Measurements from ENCODE around the gene TENM4. TPM values are rescaled to one million over a fixed set of nuclear protein-coding genes. Genes with fewer than 3 reads are reported as not detected.

Gene TENM4
- total RNA-seq, 1 donor from 2014 or later: 2.4 TPM

DNA sequence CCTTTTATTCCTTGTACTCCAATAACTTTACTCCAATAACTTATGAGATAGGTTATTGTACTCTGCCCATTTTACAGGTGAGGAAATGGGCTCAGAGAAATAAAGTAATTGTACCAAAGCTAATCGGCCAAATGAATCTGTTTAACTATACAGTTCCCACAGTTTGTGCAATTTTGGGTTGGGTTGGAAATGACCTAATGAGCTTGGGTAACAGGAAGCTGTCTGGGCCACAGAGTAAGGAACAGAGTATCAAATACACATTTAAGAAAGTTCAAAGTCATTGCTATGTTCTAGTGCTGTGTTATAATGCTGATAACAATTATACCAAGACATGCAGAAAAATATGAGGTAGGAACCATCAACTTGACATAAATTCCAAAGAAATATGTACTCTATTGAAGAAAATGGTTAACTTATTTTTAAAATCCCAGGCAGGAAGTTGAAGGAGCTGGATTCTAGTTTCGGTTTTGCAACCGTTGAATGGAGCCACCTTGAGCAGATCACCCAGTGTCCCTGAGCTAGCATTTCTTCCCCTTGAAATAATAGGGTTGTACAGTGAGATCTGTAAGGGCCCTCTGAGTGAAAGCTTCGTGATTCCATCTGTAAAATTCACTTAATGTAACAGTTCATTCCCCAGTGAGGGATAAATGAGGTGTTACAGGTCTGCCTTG, 505.3 kb downstream of the TENM4 start:
- DNase-seq (ENCODE audit: low spot score): no peak

DNA sequence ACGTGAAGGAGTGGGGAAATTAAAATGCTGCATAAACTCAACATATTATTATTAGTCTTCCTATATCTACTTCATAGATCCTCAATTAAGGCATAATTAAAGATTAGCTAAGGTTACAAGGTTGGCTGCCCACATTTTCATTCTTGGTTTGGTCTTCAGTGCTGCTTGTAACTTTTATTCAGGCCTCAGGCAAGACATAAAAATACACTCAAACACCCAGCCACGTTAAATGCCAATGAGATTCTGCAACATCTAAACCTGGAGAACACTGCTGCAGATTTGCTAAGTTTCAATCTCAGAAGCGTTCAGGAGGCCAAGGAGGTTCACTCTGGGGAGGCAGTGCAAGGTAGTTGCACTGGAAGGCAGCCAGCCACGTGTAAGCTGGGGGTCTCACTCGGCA, 507.5 kb downstream of the TENM4 start:
- DNase-seq (ENCODE audit: low spot score): no peak

DNA sequence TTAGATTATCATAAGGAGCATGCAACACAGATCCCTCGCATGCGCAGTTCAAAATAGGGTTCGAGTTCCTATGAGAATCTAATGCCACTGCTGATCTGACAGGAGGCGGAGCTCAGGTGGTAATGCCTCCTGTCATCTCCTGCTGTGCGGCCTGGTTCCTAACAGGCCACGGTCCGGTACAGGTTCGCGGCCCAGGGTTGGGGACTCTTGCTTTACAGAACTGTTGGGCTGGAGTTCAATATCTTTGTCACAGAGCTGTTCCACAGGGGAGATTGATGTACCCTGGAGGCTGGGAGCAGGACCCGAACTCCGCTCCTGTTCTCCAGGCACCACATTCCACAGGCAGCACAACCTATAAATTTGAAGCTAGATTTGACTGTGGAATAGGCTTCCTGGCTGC, 508.1 kb downstream of the TENM4 start:
- no peak for DNase-seq (ENCODE audit: low spot score)

DNA sequence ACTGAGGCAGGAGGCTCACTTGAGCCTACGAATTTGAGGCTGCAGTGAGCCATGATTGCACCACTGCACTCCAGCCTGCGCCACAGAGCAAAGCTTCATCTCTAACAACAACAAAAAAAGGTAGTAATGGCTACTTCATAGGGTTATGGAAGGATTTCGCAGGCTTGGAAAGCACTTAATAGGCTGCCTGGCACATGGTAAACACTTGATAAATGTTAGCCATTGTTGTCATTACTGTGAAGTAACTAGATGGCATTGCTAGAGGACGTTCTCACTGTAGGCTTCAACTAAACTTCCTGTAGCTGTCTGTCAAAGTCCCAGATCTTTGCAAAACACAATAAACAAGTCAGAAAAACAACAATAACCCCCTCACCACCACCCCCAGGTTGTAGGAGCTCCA, 508.9 kb downstream of the TENM4 start:
- no peak for DNase-seq (ENCODE audit: low spot score)

DNA sequence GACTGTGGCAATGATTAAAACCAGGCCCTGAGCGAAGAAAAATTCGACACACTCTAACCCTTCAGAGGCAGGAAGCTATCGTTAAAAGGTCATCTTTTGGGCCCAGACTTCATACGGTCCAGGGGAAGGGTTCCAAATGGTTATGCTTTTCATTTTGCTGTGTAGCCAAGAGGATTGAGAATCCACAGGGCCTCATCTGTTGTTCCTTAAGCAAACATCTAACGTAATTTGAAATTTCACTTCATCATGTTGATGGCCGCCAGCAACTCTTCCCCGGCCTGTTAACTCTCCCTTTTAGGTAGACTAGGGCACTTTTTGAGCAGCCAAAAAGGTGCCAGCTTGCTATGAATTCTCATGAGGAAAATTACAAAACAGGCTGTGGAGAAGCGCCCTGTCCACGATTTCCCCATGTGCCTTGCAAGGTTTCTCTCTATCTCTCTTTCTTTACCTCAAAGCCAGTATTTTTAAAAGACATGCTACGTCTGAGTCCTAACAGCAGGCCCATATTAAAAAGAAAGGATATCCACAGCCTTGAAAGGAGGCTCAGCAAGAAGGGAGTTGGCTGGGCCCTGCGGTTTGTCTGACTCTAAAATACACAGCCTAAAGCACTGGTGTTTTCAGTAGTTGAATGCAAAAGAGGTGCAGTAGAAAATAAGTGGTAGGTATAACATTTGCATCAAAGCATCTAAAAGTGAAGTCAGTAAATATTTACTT, 509.9 kb downstream of the TENM4 start:
- no peak for DNase-seq (ENCODE audit: low spot score)

DNA sequence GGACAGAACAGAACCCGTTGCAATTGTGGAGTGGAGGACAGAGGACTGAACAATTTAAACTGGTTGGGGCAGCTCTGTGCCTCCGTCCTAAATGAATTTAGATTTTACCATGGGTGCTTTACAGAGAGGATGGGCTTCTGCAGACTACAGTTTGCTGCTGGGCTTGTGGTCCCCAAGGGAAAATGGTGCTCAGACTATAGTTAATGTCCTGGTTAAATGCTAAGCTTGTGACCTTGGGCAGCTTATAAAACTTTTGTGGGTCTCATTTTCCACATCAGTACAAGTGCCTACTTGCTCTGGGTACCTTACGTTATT, 511.0 kb downstream of the TENM4 start:
- no peak for DNase-seq (ENCODE audit: low spot score)

DNA sequence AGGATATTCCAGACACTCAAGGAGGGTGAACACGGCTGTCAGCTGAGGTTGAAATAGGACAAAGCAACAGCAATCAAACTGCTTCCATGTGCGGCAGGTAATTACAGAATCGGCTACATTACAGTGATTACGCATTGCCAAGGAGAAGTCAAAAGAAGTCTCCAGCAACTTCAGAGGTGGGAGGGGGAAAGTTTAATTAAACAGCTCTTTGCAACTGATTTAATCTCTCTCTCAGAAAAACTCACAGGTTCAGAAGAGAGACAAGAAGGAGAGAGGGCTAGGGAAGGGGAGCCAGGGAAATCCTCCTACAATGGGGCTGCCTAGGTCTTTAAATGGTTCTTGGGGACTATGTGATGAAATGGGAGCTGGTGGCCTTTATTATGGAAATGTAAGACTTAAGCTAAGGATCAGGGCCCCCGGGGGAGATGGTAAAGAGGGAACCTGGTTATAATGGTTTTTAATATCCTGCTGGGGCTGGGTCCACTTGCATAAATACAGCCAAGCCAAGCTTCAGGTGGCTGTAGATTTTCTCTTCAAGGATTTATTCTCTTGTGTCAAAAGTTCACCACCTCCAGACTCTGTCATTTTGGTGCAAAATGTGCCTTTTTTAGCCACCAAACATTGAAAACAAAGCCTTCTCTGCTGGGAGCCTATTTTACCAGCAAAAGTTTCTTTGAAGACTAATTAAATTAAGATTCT, 511.5 kb downstream of the TENM4 start:
- DNase-seq (ENCODE audit: low spot score): no peak

DNA sequence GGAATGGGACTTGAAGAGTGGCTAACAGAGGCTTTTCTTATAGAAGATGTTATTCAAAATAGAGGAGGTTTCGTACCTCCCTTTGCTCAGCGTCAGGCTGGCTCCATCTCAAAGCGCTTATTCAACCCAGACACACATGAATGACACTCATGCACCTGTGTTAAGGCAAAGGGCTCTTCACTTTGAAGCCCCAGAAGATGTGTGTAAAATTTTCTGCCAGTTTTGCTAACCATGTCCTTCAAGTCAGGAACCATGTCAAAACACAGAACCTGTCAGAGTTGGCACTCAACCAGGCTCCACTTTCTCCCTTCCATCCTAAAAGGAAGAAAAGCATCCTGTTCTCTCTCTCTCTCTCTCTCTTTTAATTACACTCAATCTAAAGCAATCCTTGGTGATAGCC, 513.3 kb downstream of the TENM4 start:
- no peak for DNase-seq (ENCODE audit: low spot score)

DNA sequence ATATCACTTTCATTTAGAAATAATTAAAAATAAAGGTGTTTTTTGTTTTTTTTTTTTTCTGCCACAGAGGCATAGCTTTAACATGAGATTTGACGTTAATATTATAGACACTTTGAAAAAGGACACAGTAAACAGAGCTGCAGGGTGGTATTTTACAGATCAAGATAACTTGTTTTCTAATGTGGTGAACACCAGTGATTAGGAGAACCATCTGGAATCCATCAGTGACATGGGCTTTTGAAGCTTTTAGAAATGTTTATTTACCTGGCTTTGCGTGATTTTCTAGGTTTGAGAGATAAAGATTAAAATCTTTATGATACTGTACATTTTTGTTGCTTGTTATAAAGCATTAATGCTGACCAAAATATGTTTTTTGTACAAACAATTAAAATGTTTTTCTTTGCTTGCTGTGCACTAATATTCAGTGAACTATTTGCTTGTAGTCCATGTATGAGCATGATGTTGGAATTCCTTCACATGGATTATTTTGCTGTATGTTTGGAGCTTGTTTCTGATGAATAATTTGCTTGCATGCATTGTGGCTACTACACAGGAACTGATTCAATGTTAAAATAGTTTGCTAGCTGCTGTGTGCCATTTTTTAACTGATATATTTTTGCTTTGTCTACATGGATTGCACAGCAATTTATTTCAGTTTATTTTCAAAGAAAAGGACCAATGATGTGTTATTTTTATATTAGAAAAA, 514.0 kb downstream of the TENM4 start:
- no peak for DNase-seq (ENCODE audit: low spot score)

DNA sequence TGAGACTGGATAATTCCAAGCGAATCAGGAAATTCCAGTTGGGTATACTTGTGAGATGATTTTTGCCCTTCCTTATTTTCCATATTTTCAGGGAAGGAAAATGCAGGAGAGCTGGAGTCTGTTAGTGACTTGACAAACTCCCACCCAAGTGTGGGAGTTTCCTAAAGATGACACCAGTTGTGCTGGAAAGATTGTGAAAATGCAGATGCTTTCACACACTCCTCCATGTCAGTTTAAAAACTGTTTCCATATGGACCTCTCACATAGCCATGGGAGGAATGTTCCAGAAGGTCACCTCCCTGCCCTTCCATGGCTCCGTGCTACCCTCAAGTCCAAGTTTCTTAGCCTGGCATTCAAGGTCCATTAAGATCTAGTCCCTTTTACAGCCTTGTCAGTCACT, 515.4 kb downstream of the TENM4 start:
- DNase-seq (ENCODE audit: low spot score): no peak

DNA sequence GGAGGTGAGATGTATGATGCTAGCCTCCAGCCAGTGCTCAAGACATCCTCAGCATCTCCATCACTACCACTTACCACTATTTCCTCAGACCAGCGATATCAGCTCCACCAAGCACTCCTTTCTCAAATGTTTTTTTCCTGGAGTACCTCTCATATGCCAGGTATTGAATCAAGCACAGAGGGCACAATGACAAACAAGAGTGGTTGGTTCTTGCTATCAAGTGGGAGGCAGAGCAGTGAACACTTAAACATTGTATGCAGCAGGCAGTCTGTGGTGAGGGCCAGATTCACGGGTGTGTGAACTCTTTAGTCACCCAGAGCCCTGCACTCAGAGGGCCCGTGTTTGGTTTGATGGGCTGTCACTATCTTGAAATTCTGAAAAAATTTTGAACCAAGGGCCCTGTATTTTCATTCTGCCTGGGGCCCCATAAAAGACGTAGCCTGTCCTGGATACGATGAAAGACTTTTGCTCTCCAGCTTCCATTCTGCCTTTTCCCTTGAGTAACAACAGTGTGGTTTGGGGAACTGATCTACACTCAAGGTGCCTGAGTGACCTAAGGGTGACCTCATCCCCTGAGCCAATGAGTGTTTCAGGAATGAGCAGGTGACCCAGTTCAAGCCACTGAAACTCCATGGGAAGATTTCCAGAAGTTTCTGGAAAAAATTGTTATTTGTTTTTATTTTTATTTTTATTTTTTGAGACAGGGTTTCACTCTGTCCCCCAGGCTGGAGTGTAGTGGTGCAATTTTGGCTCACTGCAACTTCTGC, 517.8 kb downstream of the TENM4 start:
- DNase-seq (ENCODE audit: low spot score): no peak

DNA sequence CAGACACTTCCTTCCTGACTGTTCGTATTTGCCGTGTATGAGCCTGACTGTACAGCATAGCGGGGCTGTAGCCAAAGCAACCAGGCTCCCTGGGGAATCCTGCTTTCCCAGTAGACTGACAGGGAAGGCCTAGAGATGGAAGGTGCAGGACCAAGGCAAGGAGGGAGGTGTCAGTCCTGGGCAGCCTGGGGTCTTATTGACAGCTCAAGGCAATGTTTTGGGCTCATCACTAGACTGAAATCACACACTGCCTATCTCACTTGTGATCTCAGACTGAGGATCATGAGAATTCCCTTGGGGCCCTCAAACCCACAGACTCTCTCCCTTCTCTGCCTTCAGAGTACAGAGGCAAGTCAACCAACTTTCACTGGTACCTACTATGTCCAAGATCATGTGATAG, 519.3 kb downstream of the TENM4 start:
- DNase-seq (ENCODE audit: low spot score): no peak

DNA sequence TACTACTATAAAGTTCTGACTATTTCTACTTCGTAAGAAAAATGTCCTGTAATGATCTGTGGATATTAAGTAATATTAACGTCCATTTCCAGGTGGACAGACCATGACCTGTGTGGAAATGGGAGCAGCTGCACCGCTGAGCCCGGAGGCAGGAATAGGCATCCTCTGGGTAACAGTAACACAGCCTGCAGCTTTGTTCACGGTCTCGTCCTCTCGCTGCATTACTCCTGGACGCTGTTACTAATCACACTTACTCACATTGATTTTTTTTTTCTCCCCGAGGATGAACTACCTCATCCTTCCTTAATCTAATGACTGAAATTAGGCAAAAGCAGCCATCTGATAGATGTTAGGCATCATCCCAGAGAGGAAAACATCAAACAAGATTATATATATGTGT, 520.5 kb downstream of the TENM4 start:
- no peak for DNase-seq (ENCODE audit: low spot score)

DNA sequence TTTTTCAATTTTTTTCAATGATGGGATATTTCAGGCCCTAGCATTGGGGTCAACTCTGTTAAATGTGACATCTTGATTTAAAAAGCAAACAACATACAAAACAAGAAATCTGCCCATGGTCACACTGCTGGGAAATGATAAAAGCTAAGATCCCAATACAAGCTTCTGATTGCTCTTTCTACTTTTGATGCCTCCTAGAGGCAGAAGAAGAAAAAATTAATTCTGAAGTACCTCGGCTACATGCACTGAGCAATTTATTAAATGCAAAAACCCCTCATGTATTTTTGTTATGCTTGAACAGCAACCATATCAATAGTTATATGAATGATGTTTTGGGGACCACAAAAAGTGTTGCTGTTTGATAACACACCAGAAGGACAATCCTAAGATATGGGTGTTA, 524.1 kb downstream of the TENM4 start:
- no peak for DNase-seq (ENCODE audit: low spot score)

DNA sequence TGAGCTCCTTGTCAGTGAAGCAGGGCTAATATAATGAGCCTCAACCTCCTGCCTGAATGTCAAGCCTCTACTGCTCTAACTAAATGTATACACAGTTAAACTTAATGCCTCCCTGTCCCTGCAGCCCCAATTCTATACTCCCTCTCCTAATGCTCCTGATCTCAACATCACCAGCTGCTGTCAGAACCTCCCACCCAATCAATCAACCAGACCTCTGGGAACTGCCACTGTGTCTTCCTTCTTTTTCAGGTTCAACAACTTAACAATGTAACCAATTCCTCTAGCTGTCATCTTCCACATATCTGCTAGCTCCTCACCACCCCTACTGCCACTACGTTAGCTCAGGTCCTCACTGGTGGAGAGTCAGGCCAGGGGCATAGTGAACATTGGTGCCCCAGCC, 526.3 kb downstream of the TENM4 start:
- DNase-seq (ENCODE audit: low spot score): no peak

DNA sequence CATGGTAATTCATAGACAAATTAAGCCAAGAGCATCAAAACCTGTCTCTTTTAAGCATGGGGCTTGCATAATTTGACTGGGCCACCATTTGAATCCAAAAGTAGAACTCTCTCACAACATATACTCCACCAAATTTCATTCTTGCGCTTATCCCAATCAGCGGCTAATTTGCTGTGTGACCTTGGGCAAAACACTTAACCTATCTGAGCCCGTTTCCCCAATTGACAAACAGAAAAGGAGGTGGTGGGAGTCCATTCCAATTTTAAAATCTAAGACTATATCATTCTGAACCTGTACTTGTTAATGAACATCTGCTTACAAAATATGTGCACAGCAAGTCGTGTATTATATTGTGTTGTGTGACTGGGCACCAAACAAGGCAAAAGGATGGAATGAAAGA, 528.1 kb downstream of the TENM4 start:
- DNase-seq (ENCODE audit: low spot score): no peak

DNA sequence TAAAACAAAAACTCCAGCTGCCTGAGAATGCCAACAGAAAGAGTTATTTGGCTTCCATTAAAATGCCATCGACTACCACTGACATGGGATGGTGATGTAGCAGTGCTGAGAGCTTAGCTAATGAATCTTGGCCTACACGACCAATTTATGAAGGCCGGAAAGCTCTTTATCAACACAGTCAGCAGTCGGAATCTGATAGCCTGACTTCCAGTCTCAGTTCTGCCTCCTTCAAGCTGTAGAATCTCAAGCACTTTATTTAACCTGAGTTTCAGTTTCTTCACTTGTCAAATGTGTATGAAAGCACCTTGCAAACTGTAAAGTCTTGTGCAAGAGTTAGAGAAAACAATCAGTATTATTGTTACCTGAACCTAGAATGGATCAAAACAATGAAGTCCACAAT, 530.5 kb downstream of the TENM4 start:
- DNase-seq (ENCODE audit: low spot score): no peak

DNA sequence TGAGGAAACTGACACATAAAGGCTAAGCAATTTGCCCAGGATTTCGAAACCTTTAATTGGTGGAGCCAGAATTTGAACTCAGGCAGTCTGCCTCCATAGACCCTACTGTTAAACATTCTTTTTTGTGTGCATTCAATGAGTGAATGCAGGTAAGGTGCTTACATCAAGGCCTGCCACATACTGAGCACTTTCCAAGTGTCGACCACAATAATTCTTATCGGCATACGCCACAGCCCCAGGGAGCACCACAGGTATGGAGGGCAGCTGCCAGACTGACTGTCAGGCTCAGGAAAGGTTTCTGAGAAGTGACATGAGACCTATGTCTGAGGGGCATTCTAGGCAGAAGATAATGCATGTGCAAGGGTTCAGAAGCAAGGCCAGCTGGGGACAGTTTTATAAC, 531.4 kb downstream of the TENM4 start:
- DNase-seq (ENCODE audit: low spot score): no peak

DNA sequence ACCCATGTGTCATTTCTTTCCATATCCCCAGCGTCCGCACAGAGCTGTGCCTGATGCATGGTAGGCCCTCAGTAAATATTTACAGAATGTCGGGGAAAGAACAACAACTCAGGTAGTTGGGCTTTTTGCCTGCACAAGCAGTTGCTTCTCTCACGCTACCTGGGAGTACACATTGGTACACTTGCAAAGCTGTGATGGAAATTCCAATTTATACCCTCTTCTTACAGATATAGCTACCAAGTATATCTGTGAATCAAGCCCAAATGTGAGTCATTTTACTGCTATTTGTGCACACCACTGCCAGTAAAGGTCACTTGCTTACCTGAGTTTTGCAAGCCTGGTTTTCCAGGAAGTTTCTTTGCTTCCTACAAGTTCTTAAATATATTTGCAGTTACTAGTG, 533.2 kb downstream of the TENM4 start:
- DNase-seq (ENCODE audit: low spot score): no peak

DNA sequence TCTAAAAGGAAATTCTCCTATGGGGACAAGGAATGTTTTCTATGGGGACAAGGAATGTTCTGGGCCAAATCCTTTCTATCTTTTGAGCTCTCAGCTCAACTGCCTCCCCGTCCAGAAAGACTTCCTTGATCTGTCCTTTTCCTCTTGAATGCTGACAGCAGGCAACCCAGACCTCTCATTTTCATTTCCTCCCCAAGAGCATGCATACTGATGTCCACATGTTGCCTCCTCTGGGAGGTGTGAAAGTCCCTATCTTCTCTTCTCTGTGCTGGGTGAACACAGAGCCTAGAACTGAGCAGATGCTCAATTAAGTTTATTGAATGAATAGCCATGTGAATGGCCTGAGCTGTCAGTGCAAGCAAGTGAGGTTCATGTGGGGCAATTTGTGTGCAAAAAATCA, 534.3 kb downstream of the TENM4 start:
- DNase-seq (ENCODE audit: low spot score): no peak

DNA sequence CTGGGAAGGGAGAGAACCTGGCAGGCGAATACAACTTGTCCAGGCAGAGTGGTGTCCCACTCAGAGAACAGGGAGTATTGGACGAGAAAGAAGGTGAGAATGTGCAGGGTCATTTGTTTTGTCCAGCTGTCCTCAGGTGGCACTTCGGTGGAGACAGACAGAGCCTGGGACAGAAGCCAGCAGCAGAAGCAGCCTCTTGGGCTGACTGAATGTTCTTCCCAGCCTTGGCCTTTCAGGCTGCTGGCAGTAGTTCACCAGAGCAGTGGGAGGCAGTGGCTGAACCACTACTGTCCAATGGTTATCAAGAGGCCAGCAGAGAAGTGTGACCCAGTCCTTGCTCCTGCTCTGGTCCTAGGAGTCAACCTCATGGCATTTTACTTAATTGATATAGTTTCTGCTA, 535.1 kb downstream of the TENM4 start:
- no peak for DNase-seq (ENCODE audit: low spot score)

All from ureter (tissue), 1 donor.